ENCODE measurements around the gene SNPH.

Gene SNPH

GRCh38 chr20:1331801-1332453, 65.8 kb downstream of the SNPH start:
- TF ChIP-seq EZH2phosphoT487 (IDR thresholded peaks at IDR 0.05; ENCODE audit: borderline replicate concordance, low read length) (no peak), CTCF (IDR thresholded peaks at IDR 0.05; ENCODE audit: low read depth, low read length, poor library complexity, severe bottlenecking) (no peak)
- Histone ChIP-seq H4K20me1 (ENCODE audit: control insufficient read depth, insufficient read depth, low read depth, low read length) (peaks cover 6% of the 10 kb centered on the region), H3K36me3 (ENCODE audit: control insufficient read depth, low read length) (peaks cover 40% of the 10 kb centered on the region), H3K27me3 (ENCODE audit: control insufficient read depth, low read length) (no peaks in the 10 kb centered on the region), H3K4me1 (ENCODE audit: control insufficient read depth, low read length) (peaks cover 35% of the 10 kb centered on the region), H3K9me2 (replicated peaks; ENCODE audit: control insufficient read depth, low read length) (no peaks in the 10 kb centered on the region), H3K4me3 (ENCODE audit: low read length) (no peak overlapping the region), H3F3A (ENCODE audit: control insufficient read depth, insufficient read depth) (no peaks in the 10 kb centered on the region), H3K9me3 (ENCODE audit: control insufficient read depth, insufficient read depth, low read length) (no peaks in the 10 kb centered on the region), H3K27ac (ENCODE audit: low read depth, low read length) (no peak overlapping the region), H3K79me2 (ENCODE audit: control insufficient read depth, low read length) (peaks cover 59% of the 10 kb centered on the region), H3K4me2 (ENCODE audit: low read length) (no peak overlapping the region)

- peaks cover 50% of the 10 kb centered on the region for H3K79me2 ChIP-seq (ENCODE audit: control insufficient read depth, low read length)
- H3K9me2 ChIP-seq (replicated peaks; ENCODE audit: control insufficient read depth, low read length), result no peaks in the 10 kb centered on the region
- H3K9me3 ChIP-seq (ENCODE audit: control insufficient read depth, insufficient read depth, low read length), result no peaks in the 10 kb centered on the region
- H3K4me2 ChIP-seq (ENCODE audit: low read length), result no peak overlapping the region
- TF ChIP-seq CTCF (IDR thresholded peaks at IDR 0.05; ENCODE audit: low read depth, low read length, poor library complexity, severe bottlenecking), result no peak
- no peak for TF ChIP-seq EZH2phosphoT487 (IDR thresholded peaks at IDR 0.05; ENCODE audit: borderline replicate concordance, low read length)
- peaks cover 27% of the 10 kb centered on the region for H3K4me1 ChIP-seq (ENCODE audit: control insufficient read depth, low read length)
- H3F3A ChIP-seq (ENCODE audit: control insufficient read depth, insufficient read depth), result no peaks in the 10 kb centered on the region
- H3K27ac ChIP-seq (ENCODE audit: low read depth, low read length), result no peak overlapping the region
- peaks cover 31% of the 10 kb centered on the region for H3K36me3 ChIP-seq (ENCODE audit: control insufficient read depth, low read length)
- no peak overlapping the region for H3K4me3 ChIP-seq (ENCODE audit: low read length)
- H4K20me1 ChIP-seq (ENCODE audit: control insufficient read depth, insufficient read depth, low read depth, low read length), result no peaks in the 10 kb centered on the region
- H3K27me3 ChIP-seq (ENCODE audit: control insufficient read depth, low read length), result no peaks in the 10 kb centered on the region
These were observed 66.7 kb downstream of the SNPH start for GRCh38 chr20:1332749-1333300.

GRCh38 chr20:1333462-1334369, 67.6 kb downstream of the SNPH start:
- H3K79me2 ChIP-seq (ENCODE audit: control insufficient read depth, low read length), result peaks cover 41% of the 10 kb centered on the region

More at GRCh38 chr20:1333462-1334369, 67.6 kb downstream of the SNPH start:
- Histone ChIP-seq H3K9me3 (ENCODE audit: control insufficient read depth, insufficient read depth, low read length) (no peaks in the 10 kb centered on the region), H4K20me1 (ENCODE audit: control insufficient read depth, insufficient read depth, low read depth, low read length) (no peaks in the 10 kb centered on the region), H3K9me2 (replicated peaks; ENCODE audit: control insufficient read depth, low read length) (no peaks in the 10 kb centered on the region), H3K36me3 (ENCODE audit: control insufficient read depth, low read length) (peaks cover 27% of the 10 kb centered on the region), H3F3A (ENCODE audit: control insufficient read depth, insufficient read depth) (no peaks in the 10 kb centered on the region), H3K4me2 (ENCODE audit: low read length) (no peak overlapping the region), H3K27me3 (ENCODE audit: control insufficient read depth, low read length) (no peaks in the 10 kb centered on the region), H3K27ac (ENCODE audit: low read depth, low read length) (no peak overlapping the region), H3K4me3 (ENCODE audit: low read length) (no peak overlapping the region), H3K4me1 (ENCODE audit: control insufficient read depth, low read length) (peaks cover 20% of the 10 kb centered on the region)
- TF ChIP-seq EZH2phosphoT487 (IDR thresholded peaks at IDR 0.05; ENCODE audit: borderline replicate concordance, low read length), result no peak
- no peak for TF ChIP-seq CTCF (IDR thresholded peaks at IDR 0.05; ENCODE audit: low read depth, low read length, poor library complexity, severe bottlenecking)
